ENCODE data around the gene PRPF19. TPM values are rescaled to one million over a fixed set of nuclear protein-coding genes. Genes with fewer than 3 reads are reported as not detected.
A peak's percentile ranks its signal among the peaks of the same experiment; 100 is the strongest.

Gene PRPF19
- polyA plus RNA-seq, 1 donor from 2014 or later: 71.3 TPM

GRCh38 chr11:60889869-60890311, 16.5 kb downstream of the PRPF19 start:
- Histone ChIP-seq H3K9ac (ENCODE audit: low read length) (no peak overlapping the region), H3K27ac (ENCODE audit: low read length) (no peak overlapping the region), H3K79me2 (replicated peaks; ENCODE audit: insufficient read depth, low read length) (no peaks in the 10 kb centered on the region), H3K36me3 (ENCODE audit: insufficient read depth, low read length) (no peaks in the 10 kb centered on the region), H3K4me3 (ENCODE audit: low read length) (no peak overlapping the region), H3K27me3 (ENCODE audit: insufficient read depth, low read depth, low read length) (no peaks in the 10 kb centered on the region), H3K9me2 (ENCODE audit: insufficient read depth, low read length) (no peaks in the 10 kb centered on the region), H3K4me2 (ENCODE audit: low read length) (no peak overlapping the region), H4K20me1 (ENCODE audit: insufficient read depth) (no peaks in the 10 kb centered on the region), H2AFZ (ENCODE audit: low read depth, low read length) (no peak overlapping the region), H3F3A (ENCODE audit: insufficient read depth, low read length, poor library complexity, severe bottlenecking) (no peaks in the 10 kb centered on the region), H3K9me3 (ENCODE audit: low read length) (no peaks in the 10 kb centered on the region)
- TF ChIP-seq POLR2AphosphoS5 (IDR thresholded peaks at IDR 0.05): no peak
- TF ChIP-seq EP300 (conservative IDR thresholded peaks at IDR 0.05; ENCODE audit: poor library complexity, severe bottlenecking): no peak
- no peak for TF ChIP-seq TAF1 (IDR thresholded peaks at IDR 0.05; ENCODE audit: low read depth)
- TF ChIP-seq REST (IDR thresholded peaks at IDR 0.05; ENCODE audit: borderline replicate concordance): no peak
- no peak for TF ChIP-seq MXI1 (conservative IDR thresholded peaks at IDR 0.05; ENCODE audit: poor library complexity, severe bottlenecking)
- TF ChIP-seq, protein P1, sequence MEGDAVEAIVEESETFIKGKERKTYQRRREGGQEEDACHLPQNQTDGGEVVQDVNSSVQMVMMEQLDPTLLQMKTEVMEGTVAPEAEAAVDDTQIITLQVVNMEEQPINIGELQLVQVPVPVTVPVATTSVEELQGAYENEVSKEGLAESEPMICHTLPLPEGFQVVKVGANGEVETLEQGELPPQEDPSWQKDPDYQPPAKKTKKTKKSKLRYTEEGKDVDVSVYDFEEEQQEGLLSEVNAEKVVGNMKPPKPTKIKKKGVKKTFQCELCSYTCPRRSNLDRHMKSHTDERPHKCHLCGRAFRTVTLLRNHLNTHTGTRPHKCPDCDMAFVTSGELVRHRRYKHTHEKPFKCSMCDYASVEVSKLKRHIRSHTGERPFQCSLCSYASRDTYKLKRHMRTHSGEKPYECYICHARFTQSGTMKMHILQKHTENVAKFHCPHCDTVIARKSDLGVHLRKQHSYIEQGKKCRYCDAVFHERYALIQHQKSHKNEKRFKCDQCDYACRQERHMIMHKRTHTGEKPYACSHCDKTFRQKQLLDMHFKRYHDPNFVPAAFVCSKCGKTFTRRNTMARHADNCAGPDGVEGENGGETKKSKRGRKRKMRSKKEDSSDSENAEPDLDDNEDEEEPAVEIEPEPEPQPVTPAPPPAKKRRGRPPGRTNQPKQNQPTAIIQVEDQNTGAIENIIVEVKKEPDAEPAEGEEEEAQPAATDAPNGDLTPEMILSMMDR (IDR thresholded peaks at IDR 0.05; ENCODE audit: poor library complexity, severe bottlenecking): no peak
- TF ChIP-seq SMC3 (conservative IDR thresholded peaks at IDR 0.05; ENCODE audit: poor library complexity): no peak
- no peak for TF ChIP-seq EZH2 (IDR thresholded peaks at IDR 0.05; ENCODE audit: borderline replicate concordance, insufficient read depth, low read length, poor library complexity, severe bottlenecking)
- TF ChIP-seq RAD21 (conservative IDR thresholded peaks at IDR 0.05): no peak

GRCh38 chr11:60887556-60887955, 18.8 kb downstream of the PRPF19 start:
- Histone ChIP-seq H3K9me3 (ENCODE audit: low read length) (no peaks in the 10 kb centered on the region), H3K79me2 (replicated peaks; ENCODE audit: insufficient read depth, low read length) (no peaks in the 10 kb centered on the region), H3K4me2 (ENCODE audit: low read length) (no peak overlapping the region), H3K9ac (ENCODE audit: low read length) (no peak overlapping the region), H3K27ac (ENCODE audit: low read length) (no peak overlapping the region), H2AFZ (ENCODE audit: low read depth, low read length) (no peak overlapping the region), H3K9me2 (ENCODE audit: insufficient read depth, low read length) (no peaks in the 10 kb centered on the region), H3K27me3 (ENCODE audit: insufficient read depth, low read depth, low read length) (no peaks in the 10 kb centered on the region), H4K20me1 (ENCODE audit: insufficient read depth) (no peaks in the 10 kb centered on the region), H3K4me3 (ENCODE audit: low read length) (no peak overlapping the region), H3K36me3 (ENCODE audit: insufficient read depth, low read length) (no peaks in the 10 kb centered on the region), H3F3A (ENCODE audit: insufficient read depth, low read length, poor library complexity, severe bottlenecking) (no peaks in the 10 kb centered on the region)
- peak; percentile 85 for TF ChIP-seq SMC3 (conservative IDR thresholded peaks at IDR 0.05; ENCODE audit: poor library complexity)
- TF ChIP-seq, protein P1 (IDR thresholded peaks at IDR 0.05; ENCODE audit: poor library complexity, severe bottlenecking): peak; percentile 76
- TF ChIP-seq EP300 (conservative IDR thresholded peaks at IDR 0.05; ENCODE audit: poor library complexity, severe bottlenecking): no peak
- TF ChIP-seq TAF1 (IDR thresholded peaks at IDR 0.05; ENCODE audit: low read depth): no peak
- no peak for TF ChIP-seq EZH2 (IDR thresholded peaks at IDR 0.05; ENCODE audit: borderline replicate concordance, insufficient read depth, low read length, poor library complexity, severe bottlenecking)
- TF ChIP-seq RAD21 (conservative IDR thresholded peaks at IDR 0.05): peak; percentile 82
- no peak for TF ChIP-seq MXI1 (conservative IDR thresholded peaks at IDR 0.05; ENCODE audit: poor library complexity, severe bottlenecking)
- TF ChIP-seq POLR2AphosphoS5 (IDR thresholded peaks at IDR 0.05): no peak
- TF ChIP-seq REST (IDR thresholded peaks at IDR 0.05; ENCODE audit: borderline replicate concordance): no peak

All from neural cell (in vitro differentiated cells).